ENCODE measurements around the gene ITGB4. TPM values are rescaled to one million over a fixed set of nuclear protein-coding genes. Genes with fewer than 3 reads are reported as not detected.
A peak's percentile ranks its signal among the peaks of the same experiment; 100 is the strongest.

ITGB4 gene
- total RNA-seq, 1 experiment from 2014 or later: 568 TPM

DNA sequence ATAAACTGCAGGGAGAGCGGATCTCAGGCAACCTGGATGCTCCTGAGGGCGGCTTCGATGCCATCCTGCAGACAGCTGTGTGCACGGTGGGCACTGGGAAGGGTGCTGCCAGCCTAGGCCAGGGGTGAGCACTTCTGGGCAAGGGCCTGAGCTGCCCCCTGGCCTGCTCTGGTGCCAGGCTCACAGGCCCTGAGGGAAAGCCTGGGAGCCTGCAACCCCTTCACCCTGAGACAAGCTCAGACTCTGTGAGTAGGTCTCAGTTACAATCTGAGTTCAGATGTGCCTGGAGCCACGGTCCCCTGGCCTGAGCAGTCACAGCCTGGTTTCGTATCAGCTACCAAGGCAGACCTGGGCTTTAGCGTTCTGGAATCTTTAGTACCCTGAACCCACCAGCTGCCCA is 8.1 kb downstream of the ITGB4 start:
- ChIA-PET POLR2A (interaction anchor here (1.4 to 1.8 kb wide), 2 partner anchors 9 kb away, joined by 5 to 13 read pairs; partner anchors contain the start of gene ITGB4), CTCF (interaction anchor here (3.6 kb wide), 1 partner anchor 8 kb away, joined by 9 read pairs; the partner anchor contains the start of gene ITGB4), RAD21 (ENCODE audit: low non-redundant PET in 1 of 2, low total read pairs in 2 of 2, uncharacterized antibody in 2 of 2, unreplicated experiment in 2 of 2) (no interaction called here)
- TF ChIP-seq ZNF274 (IDR thresholded peaks at IDR 0.05; ENCODE audit: low read depth, low read length) (no peak), YY1 (IDR thresholded peaks at IDR 0.05; ENCODE audit: extremely low read depth, insufficient replicate concordance, low read depth, low read length) (no peak), POLR2A (IDR thresholded peaks at IDR 0.05; ENCODE audit: borderline replicate concordance, extremely low read depth, insufficient read depth, insufficient read length) (no peak), JUND (IDR thresholded peaks at IDR 0.05) (no peak)
- TF ChIP-seq, protein P1, sequence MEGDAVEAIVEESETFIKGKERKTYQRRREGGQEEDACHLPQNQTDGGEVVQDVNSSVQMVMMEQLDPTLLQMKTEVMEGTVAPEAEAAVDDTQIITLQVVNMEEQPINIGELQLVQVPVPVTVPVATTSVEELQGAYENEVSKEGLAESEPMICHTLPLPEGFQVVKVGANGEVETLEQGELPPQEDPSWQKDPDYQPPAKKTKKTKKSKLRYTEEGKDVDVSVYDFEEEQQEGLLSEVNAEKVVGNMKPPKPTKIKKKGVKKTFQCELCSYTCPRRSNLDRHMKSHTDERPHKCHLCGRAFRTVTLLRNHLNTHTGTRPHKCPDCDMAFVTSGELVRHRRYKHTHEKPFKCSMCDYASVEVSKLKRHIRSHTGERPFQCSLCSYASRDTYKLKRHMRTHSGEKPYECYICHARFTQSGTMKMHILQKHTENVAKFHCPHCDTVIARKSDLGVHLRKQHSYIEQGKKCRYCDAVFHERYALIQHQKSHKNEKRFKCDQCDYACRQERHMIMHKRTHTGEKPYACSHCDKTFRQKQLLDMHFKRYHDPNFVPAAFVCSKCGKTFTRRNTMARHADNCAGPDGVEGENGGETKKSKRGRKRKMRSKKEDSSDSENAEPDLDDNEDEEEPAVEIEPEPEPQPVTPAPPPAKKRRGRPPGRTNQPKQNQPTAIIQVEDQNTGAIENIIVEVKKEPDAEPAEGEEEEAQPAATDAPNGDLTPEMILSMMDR (IDR thresholded peaks at IDR 0.05 in 2 of 3, conservative IDR thresholded peaks at IDR 0.05 in 1 of 3; ENCODE audit: borderline replicate concordance in 1 of 3, insufficient read depth in 1 of 3, low read depth in 2 of 3, low read length in 2 of 3): no peak
- Histone ChIP-seq H3K9ac (ENCODE audit: low read length) (no peak overlapping the region), H3K79me2 (ENCODE audit: insufficient read depth, low read length) (peaks cover 20% of the 10 kb centered on the region; the same call in 1 of the 2 replicates), H3K27ac (ENCODE audit: low read depth, low read length) (no peak overlapping the region; the same call in 1 of the 2 replicates), H3K9me3 (ENCODE audit: control insufficient read depth in 1 of 2, insufficient read depth in 1 of 2, low read depth in 1 of 2, low read length in 2 of 2) (no peaks in the 10 kb centered on the region), H3K36me3 (ENCODE audit: control insufficient read depth in 1 of 2, insufficient read depth in 2 of 2, low read length in 2 of 2) (peaks cover 59 to 77% of the 10 kb centered on the region in 2 experiments), H2AFZ (ENCODE audit: low read depth, low read length, poor library complexity, severe bottlenecking) (no peak overlapping the region), H3K4me3 (replicated peaks in 1 of 2; ENCODE audit: low read depth in 1 of 2, low read length in 2 of 2) (no peak overlapping the region), H3K27me3 (ENCODE audit: insufficient read depth, low read length) (no peaks in the 10 kb centered on the region), H3K4me2 (ENCODE audit: low read length) (no peak overlapping the region), H3K9me2 (ENCODE audit: insufficient read depth) (no peaks in the 10 kb centered on the region), H3K4me1 (ENCODE audit: control insufficient read depth in 1 of 2, insufficient read depth in 2 of 2, low read length in 2 of 2) (no peaks in the 10 kb centered on the region; a peak in 1 of 4 replicates), H4K20me1 (ENCODE audit: insufficient read depth) (no peaks in the 10 kb centered on the region)
- no peak for DNase-seq (ENCODE audit: low read depth, low spot score)
- intact Hi-C loops (cut with micrococcal nuclease): no loop called here
- no peak for ATAC-seq
- BruUV-seq (replicated peaks): no TSS peak

DNA sequence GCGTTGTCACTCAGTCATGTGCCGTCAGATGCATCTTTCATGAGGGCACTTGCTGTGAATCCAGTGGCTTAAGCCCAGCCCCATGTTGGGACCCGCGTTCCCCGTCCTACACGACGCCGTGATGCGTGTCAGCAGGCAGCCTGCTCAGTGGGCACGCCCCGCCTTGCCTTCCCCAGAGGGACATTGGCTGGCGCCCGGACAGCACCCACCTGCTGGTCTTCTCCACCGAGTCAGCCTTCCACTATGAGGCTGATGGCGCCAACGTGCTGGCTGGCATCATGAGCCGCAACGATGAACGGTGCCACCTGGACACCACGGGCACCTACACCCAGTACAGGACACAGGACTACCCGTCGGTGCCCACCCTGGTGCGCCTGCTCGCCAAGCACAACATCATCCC is 8.8 kb downstream of the ITGB4 start:
- H3K27ac ChIP-seq (ENCODE audit: low read depth, low read length): no peak overlapping the region
- H3K79me2 ChIP-seq (ENCODE audit: insufficient read depth, low read length): peaks cover 13% of the 10 kb centered on the region; the same call in 1 of the 2 replicates
- ChIA-PET RAD21 (ENCODE audit: low non-redundant PET in 1 of 2, low total read pairs in 2 of 2, uncharacterized antibody in 2 of 2, unreplicated experiment in 2 of 2) (no interaction called here), POLR2A (interaction anchor here (1.4 to 1.8 kb wide), 2 partner anchors 8 to 9 kb away, joined by 5 to 13 read pairs; partner anchors contain the start of gene ITGB4), CTCF (interaction anchor here (3.6 kb wide), 1 partner anchor 9 kb away, joined by 9 read pairs; the partner anchor contains the start of gene ITGB4)
- no peaks in the 10 kb centered on the region for H4K20me1 ChIP-seq (ENCODE audit: insufficient read depth)
- no peaks in the 10 kb centered on the region for H3K9me3 ChIP-seq (ENCODE audit: control insufficient read depth in 1 of 2, insufficient read depth in 1 of 2, low read depth in 1 of 2, low read length in 2 of 2)
- H3K27me3 ChIP-seq (ENCODE audit: insufficient read depth, low read length): no peaks in the 10 kb centered on the region
- no TSS peak for BruUV-seq (replicated peaks)
- DNase-seq (ENCODE audit: low read depth, low spot score): no peak
- no peaks in the 10 kb centered on the region; a peak in 1 of 4 replicates for H3K4me1 ChIP-seq (ENCODE audit: control insufficient read depth in 1 of 2, insufficient read depth in 2 of 2, low read length in 2 of 2)
- no peak overlapping the region for H3K9ac ChIP-seq (ENCODE audit: low read length)
- H3K4me2 ChIP-seq (ENCODE audit: low read length): no peak overlapping the region
- TF ChIP-seq POLR2AphosphoS5 (IDR thresholded peaks at IDR 0.05; ENCODE audit: low read depth, low read length): peak; percentile 28; the same call in 1 of the 2 replicates
- TF ChIP-seq ELF1 (IDR thresholded peaks at IDR 0.05; ENCODE audit: borderline replicate concordance, low read depth): no peak
- TF ChIP-seq, protein P1 (IDR thresholded peaks at IDR 0.05 in 2 of 3, conservative IDR thresholded peaks at IDR 0.05 in 1 of 3; ENCODE audit: borderline replicate concordance in 1 of 3, insufficient read depth in 1 of 3, low read depth in 2 of 3, low read length in 2 of 3): no peak
- ATAC-seq: no peak
- H2AFZ ChIP-seq (ENCODE audit: low read depth, low read length, poor library complexity, severe bottlenecking): no peak overlapping the region
- intact Hi-C loops (cut with micrococcal nuclease): no loop called here
- H3K36me3 ChIP-seq (ENCODE audit: control insufficient read depth in 1 of 2, insufficient read depth in 2 of 2, low read length in 2 of 2): peaks cover 63 to 77% of the 10 kb centered on the region in 2 experiments
- H3K9me2 ChIP-seq (ENCODE audit: insufficient read depth): no peaks in the 10 kb centered on the region
- no peak overlapping the region for H3K4me3 ChIP-seq (replicated peaks in 1 of 2; ENCODE audit: low read depth in 1 of 2, low read length in 2 of 2)
